HG02678 (cell line): ENCODE measurements around the gene CMTM4.
"Not testable (repeated sequence)": the region's sequence is repeated elsewhere in the genome, so short reads cannot be mapped to it uniquely, and the experiment has no call there.

ENCODE experiments used
- ATAC-seq: cut with Tn5 transposase; IDR thresholded peaks from one replicate; pipeline ENCODE4 v1.9.1; 2021; ENCODE audit warnings: mild to moderate bottlenecking, moderate library complexity; ENCODE audit not compliant: unreplicated experiment

Gene CMTM4

GRCh38 chr16:66569827-66570405, 126.6 kb downstream of the CMTM4 start:
- ATAC-seq: no peak

GRCh38 chr16:66569131-66569530, 127.4 kb downstream of the CMTM4 start:
- no peak for ATAC-seq

GRCh38 chr16:66568355-66568754, 128.2 kb downstream of the CMTM4 start:
- ATAC-seq: no peak

GRCh38 chr16:66567270-66567669, 129.3 kb downstream of the CMTM4 start:
- ATAC-seq: not testable (repeated sequence)

DNA sequence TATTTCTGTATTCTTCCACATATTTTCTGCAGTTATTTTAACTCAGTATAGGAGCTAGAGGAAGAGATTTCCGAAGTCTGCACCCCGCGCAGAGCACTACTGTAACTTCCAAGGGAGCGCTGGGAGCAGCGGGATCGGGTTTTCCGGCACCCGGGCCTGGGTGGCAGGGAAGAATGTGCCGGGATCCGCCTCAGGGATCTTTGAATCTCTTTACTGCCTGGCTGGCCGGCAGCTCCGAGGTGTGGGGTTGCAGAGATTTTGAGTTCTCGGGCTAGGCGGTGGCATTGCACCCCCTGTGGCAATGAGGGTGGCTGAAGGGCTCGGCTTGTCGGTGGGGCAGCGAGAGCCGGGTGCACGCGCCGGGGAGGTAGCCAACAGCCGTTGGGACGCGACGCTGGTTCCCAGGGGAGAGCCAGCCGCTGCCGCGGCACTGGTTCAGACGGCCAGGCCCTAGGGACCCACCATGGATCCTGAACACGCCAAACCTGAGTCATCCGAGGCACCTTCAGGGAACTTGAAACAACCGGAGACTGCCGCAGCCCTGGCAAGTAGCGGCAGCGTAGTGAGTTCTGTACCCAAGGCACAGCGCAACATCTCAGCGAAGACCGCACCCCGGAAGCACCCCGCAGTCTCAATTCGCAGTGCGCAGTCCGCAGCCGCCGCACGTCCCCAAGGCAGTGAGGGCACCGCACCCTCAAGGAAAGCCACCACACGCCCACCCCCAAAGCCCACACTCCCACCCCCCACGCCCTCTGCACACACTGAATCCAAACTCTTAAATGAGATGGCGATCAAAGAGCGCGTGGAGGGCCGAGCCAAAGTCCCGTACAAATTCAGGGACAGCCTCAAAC, 130.3 kb downstream of the CMTM4 start, which contains the start of gene CMTM1:
TSS of gene CMTM1 (plus strand) at position 389 of the 851 bp plus-strand sequence. CDS start at position 464, 75 bp downstream.
- ATAC-seq: no peak
